Esophagus mucosa (tissue), 1 donor: ENCODE measurements around the gene UBL4B. TPM values are rescaled to one million over a fixed set of nuclear protein-coding genes. Genes with fewer than 3 reads are reported as not detected.
"Not testable (repeated sequence)": the region's sequence is repeated elsewhere in the genome, so short reads cannot be mapped to it uniquely, and the experiment has no call there.

ENCODE experiments used
- ATAC-seq: fragments of 200-7000 bp; cut with Tn5 transposase; one replicate; pipeline ENCODE4 v1.9.1; 2020
- total RNA-seq: library from RNA; stranded (reverse); gene quantifications from one replicate; pipeline ENCODE4 v1.2.4, GENCODE V29; 2023
- donor health status: DM: yes; HTN: yes; CAD: no.

Gene UBL4B
- total RNA-seq, result not detected

GRCh38 chr1:110112143-110112542 lies at the start of gene UBL4B:
Gene UBL4B, plus strand, starts transcription at chr1:110112443. Its CDS starts 92 bp downstream, at chr1:110112535.
- no peak for ATAC-seq

GRCh38 chr1:110062612-110063011 lies 49.6 kb upstream of the UBL4B start:
- ATAC-seq, result no peak

GRCh38 chr1:110063781-110064180 lies 48.5 kb upstream of the UBL4B start:
- ATAC-seq, result no peak

GRCh38 chr1:110064576-110065337 lies 47.5 kb upstream of the UBL4B start:
- no peak for ATAC-seq

GRCh38 chr1:110065841-110066240 lies 46.4 kb upstream of the UBL4B start:
- ATAC-seq, result no peak

- ATAC-seq, result no peak
Measured at GRCh38 chr1:110067479-110067892, 44.8 kb upstream of the UBL4B start.

GRCh38 chr1:110067893-110068645 lies 44.2 kb upstream of the UBL4B start:
- no peak for ATAC-seq

GRCh38 chr1:110068646-110069403 lies 43.4 kb upstream of the UBL4B start:
- ATAC-seq, result no peak

GRCh38 chr1:110069404-110070281 lies 42.6 kb upstream of the UBL4B start:
- peak; percentile 23 for ATAC-seq

- no peak for ATAC-seq
Measured at GRCh38 chr1:110070282-110070669, 42.0 kb upstream of the UBL4B start.

- ATAC-seq, result no peak
Measured at GRCh38 chr1:110070671-110071242, 41.5 kb upstream of the UBL4B start, which contains the start of gene ALX3. Gene ALX3, minus strand, starts transcription at chr1:110070672. Its CDS starts 60 bp downstream, at chr1:110070612.

GRCh38 chr1:110074166-110074565 lies 38.1 kb upstream of the UBL4B start:
- ATAC-seq, result no peak

- no peak for ATAC-seq
Measured at GRCh38 chr1:110076789-110077500, 35.3 kb upstream of the UBL4B start.

GRCh38 chr1:110079995-110080394 lies 32.2 kb upstream of the UBL4B start:
- ATAC-seq, result not testable (repeated sequence)

- ATAC-seq, result no peak
Measured at GRCh38 chr1:110081061-110081460, 31.2 kb upstream of the UBL4B start.

- ATAC-seq, result no peak
Measured at GRCh38 chr1:110082477-110082876, 29.8 kb upstream of the UBL4B start.

- no peak for ATAC-seq
Measured at GRCh38 chr1:110083061-110083865, 29.0 kb upstream of the UBL4B start.

- no peak for ATAC-seq
Measured at GRCh38 chr1:110083866-110084226, 28.4 kb upstream of the UBL4B start.

- peak; percentile 52 for ATAC-seq
Measured at GRCh38 chr1:110084227-110085078, 27.8 kb upstream of the UBL4B start.
